MM.1S (cell line): Measurements from ENCODE around the gene SLCO1A2.
"Not testable (repeated sequence)": the region's sequence is repeated elsewhere in the genome, so short reads cannot be mapped to it uniquely, and the experiment has no call there.

ENCODE experiments used
- DNase-seq: peaks from one replicate; pipeline ENCODE4 v3.0.0-alpha.2; 2015
- H2AFZ ChIP-seq: fragments of 300-600 bp; sonication (generic); 2 replicates; pipeline ENCODE4 v1.6.0; 2016; ENCODE audit warnings: antibody characterized with exemption, low read length
- H3F3A ChIP-seq: fragments of 300-600 bp; sonication (generic); 2 replicates; pipeline ENCODE4 v1.6.1; 2016; ENCODE audit warnings: mild to moderate bottlenecking, antibody characterized with exemption, low read length, moderate library complexity, mixed read lengths; ENCODE audit not compliant: insufficient read depth
- H3K27ac ChIP-seq: fragments of 300-600 bp; sonication (generic); 2 replicates; pipeline ENCODE4 v1.5.1; 2016; ENCODE audit warnings: mild to moderate bottlenecking, low read length
- H3K27me3 ChIP-seq: fragments of 300-600 bp; sonication (generic); replicated peaks from 2 replicates; pipeline ENCODE4 v1.6.0; 2016; ENCODE audit warnings: low read length; ENCODE audit not compliant: insufficient read depth
- H3K36me3 ChIP-seq: fragments of 300-600 bp; sonication (generic); replicated peaks from 2 replicates; pipeline ENCODE4 v1.6.1; 2016; ENCODE audit warnings: mild to moderate bottlenecking, low read length, mixed read lengths; ENCODE audit not compliant: insufficient read depth
- H3K4me1 ChIP-seq: fragments of 300-600 bp; sonication (generic); 2 replicates; pipeline ENCODE4 v1.6.1; 2016; ENCODE audit warnings: low read length, mixed read lengths
- H3K4me2 ChIP-seq: fragments of 300-600 bp; sonication (generic); 2 replicates; pipeline ENCODE4 v1.6.0; 2016; ENCODE audit warnings: low read depth, low read length
- H3K4me3 ChIP-seq: fragments of 300-600 bp; sonication (generic); 2 replicates; pipeline ENCODE4 v1.5.1; 2016; ENCODE audit warnings: low read length, mixed read lengths
- H3K79me2 ChIP-seq: fragments of 300-600 bp; sonication (generic); 2 replicates; pipeline ENCODE4 v1.6.1; 2016; ENCODE audit warnings: mixed run types, low read length, mixed read lengths
- H3K9ac ChIP-seq: fragments of 300-600 bp; sonication (generic); 2 replicates; pipeline ENCODE4 v1.6.1; 2016; ENCODE audit warnings: low read length, mixed read lengths
- H3K9me2 ChIP-seq: fragments of 300-600 bp; sonication (generic); replicated peaks from 2 replicates; pipeline ENCODE4 v1.6.1; 2016; ENCODE audit warnings: mild to moderate bottlenecking, low read length, mixed read lengths; ENCODE audit not compliant: insufficient read depth
- H3K9me3 ChIP-seq: fragments of 300-600 bp; sonication (generic); replicated peaks from 2 replicates; pipeline ENCODE4 v1.6.1; 2016; ENCODE audit warnings: mild to moderate bottlenecking, low read length, mixed read lengths; ENCODE audit not compliant: insufficient read depth
- H4K20me1 ChIP-seq: fragments of 300-600 bp; sonication (generic); 2 replicates; pipeline ENCODE4 v1.6.1; 2016; ENCODE audit warnings: mild to moderate bottlenecking, low read length, moderate library complexity, mixed read lengths; ENCODE audit not compliant: insufficient read depth
- EZH2 ChIP-seq: fragments of 300-600 bp; sonication (generic); optimal IDR thresholded peaks from 2 replicates; pipeline ENCODE3; 2017; ENCODE audit warnings: low read depth, mild to moderate bottlenecking, antibody characterized with exemption, low read length, mixed read lengths
- EZH2phosphoT487 ChIP-seq: fragments of 300-600 bp; sonication (generic); IDR thresholded peaks from 2 replicates; pipeline ENCODE4 v1.6.1; 2018; ENCODE audit warnings: antibody characterized with exemption, low read length
- TF ChIP-seq, protein P1 (sequence below): fragments of 300-600 bp; sonication (generic); IDR thresholded peaks from 2 replicates; pipeline ENCODE4 v1.5.1; 2016; ENCODE audit warnings: antibody characterized with exemption, low read length, mixed read lengths

The SLCO1A2 gene, protein sequence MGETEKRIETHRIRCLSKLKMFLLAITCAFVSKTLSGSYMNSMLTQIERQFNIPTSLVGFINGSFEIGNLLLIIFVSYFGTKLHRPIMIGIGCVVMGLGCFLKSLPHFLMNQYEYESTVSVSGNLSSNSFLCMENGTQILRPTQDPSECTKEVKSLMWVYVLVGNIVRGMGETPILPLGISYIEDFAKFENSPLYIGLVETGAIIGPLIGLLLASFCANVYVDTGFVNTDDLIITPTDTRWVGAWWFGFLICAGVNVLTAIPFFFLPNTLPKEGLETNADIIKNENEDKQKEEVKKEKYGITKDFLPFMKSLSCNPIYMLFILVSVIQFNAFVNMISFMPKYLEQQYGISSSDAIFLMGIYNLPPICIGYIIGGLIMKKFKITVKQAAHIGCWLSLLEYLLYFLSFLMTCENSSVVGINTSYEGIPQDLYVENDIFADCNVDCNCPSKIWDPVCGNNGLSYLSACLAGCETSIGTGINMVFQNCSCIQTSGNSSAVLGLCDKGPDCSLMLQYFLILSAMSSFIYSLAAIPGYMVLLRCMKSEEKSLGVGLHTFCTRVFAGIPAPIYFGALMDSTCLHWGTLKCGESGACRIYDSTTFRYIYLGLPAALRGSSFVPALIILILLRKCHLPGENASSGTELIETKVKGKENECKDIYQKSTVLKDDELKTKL

DNA sequence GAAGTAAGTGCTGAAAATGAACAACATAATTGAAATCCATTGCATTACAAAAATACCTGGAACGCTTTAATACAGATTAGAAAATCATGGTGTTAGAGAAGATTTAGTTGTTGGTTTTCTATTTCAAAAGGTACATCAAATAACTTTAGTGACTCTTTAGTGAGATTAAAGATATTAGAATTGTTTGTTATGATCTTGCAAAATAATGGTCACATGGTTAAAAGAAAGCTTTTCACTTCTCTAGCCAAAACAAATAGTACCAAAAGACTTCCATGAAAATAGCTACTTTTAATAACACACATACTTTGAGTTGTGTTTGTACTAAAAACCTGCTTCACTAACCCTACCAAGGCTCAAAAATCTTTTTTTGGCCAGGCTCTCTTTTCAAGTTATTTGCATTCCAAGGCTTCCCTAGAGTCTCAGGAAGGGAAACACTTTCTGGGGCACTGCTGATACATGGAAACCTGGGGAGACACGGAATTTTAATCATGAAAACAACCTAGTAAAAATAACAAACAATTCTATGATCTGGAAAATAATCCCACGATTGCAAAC, at the start of gene SLCO1A2:
SLCO1A2 (minus strand) TSS at position 147 of the 555 bp plus-strand sequence. CDS start 270 bp downstream, outside the sequence.
- Histone ChIP-seq H3K4me3 (no peak within 1 kb of the TSS), H2AFZ (no peak within 1 kb of the TSS), H3K4me1 (no peaks in the 10 kb centered on the region), H3K27ac (no peak within 1 kb of the TSS), H3K79me2 (no peaks in the 10 kb centered on the region), H3K9me3 (no peaks in the 10 kb centered on the region), H3K36me3 (no peaks in the 10 kb centered on the region), H3K4me2 (no peak within 1 kb of the TSS), H3F3A (no peaks in the 10 kb centered on the region), H4K20me1 (no peaks in the 10 kb centered on the region), H3K27me3 (no peaks in the 10 kb centered on the region), H3K9me2 (no peaks in the 10 kb centered on the region), H3K9ac (no peak within 1 kb of the TSS)
- no peak for DNase-seq
- TF ChIP-seq EZH2: no peak
- no peak for TF ChIP-seq EZH2phosphoT487
- TF ChIP-seq, protein P1, sequence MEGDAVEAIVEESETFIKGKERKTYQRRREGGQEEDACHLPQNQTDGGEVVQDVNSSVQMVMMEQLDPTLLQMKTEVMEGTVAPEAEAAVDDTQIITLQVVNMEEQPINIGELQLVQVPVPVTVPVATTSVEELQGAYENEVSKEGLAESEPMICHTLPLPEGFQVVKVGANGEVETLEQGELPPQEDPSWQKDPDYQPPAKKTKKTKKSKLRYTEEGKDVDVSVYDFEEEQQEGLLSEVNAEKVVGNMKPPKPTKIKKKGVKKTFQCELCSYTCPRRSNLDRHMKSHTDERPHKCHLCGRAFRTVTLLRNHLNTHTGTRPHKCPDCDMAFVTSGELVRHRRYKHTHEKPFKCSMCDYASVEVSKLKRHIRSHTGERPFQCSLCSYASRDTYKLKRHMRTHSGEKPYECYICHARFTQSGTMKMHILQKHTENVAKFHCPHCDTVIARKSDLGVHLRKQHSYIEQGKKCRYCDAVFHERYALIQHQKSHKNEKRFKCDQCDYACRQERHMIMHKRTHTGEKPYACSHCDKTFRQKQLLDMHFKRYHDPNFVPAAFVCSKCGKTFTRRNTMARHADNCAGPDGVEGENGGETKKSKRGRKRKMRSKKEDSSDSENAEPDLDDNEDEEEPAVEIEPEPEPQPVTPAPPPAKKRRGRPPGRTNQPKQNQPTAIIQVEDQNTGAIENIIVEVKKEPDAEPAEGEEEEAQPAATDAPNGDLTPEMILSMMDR: no peak

DNA sequence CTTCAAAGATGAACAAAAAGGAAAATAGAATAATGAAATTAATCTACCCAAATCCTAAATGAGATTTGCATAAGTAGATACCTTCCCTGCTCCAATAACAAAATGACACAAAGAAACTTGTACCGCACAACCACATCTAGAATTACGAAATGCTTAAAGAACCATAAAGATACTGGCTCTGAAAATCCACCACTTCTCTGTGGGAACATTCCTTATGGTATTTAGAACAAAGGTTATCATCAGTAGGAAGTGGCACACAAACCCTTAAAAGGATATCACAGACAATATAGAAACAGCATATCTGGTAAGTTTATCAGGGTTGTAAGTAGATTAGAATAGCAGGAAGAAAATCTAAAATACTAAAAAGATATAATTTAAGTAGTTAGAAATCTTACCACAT, 49.5 kb upstream of the SLCO1A2 start:
- Histone ChIP-seq H3K4me3 (no peak overlapping the region), H3K79me2 (no peaks in the 10 kb centered on the region), H3K9me3 (no peaks in the 10 kb centered on the region), H3K27ac (no peak overlapping the region), H2AFZ (no peak overlapping the region), H3K4me1 (no peaks in the 10 kb centered on the region), H3K27me3 (no peaks in the 10 kb centered on the region), H4K20me1 (no peaks in the 10 kb centered on the region), H3F3A (no peaks in the 10 kb centered on the region), H3K9ac (no peak overlapping the region), H3K9me2 (no peaks in the 10 kb centered on the region), H3K4me2 (no peak overlapping the region), H3K36me3 (no peaks in the 10 kb centered on the region)
- TF ChIP-seq, protein P1: no peak
- TF ChIP-seq EZH2phosphoT487 (no peak), EZH2 (no peak)
- no peak for DNase-seq

DNA sequence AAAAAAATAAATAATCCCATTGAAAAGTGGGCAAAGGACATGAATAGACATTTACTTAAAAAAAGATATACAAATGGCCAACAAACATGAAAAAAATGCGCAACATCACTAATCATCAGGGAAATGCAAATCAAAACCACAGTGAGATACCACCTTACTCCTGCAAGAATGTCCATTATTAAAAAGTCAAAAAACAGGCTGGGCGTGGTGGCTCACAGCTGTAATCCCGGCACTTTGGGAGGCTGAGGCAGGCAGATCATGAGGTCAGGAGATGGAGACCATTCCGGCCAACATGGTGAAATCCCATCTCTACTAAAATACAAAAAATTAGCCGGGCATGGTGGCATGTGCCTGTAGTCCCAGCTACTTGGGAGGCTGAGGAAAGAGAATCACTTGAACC, 46.6 kb upstream of the SLCO1A2 start:
- H3K9me2 ChIP-seq, H3K27me3 ChIP-seq, H4K20me1 ChIP-seq: not testable (repeated sequence)

More for the DNA sequence above, 46.6 kb upstream of the SLCO1A2 start:
- H3K9me3 ChIP-seq, H3K9ac ChIP-seq, H3K4me2 ChIP-seq, H3K36me3 ChIP-seq, H3K27ac ChIP-seq, H3K4me1 ChIP-seq, H2AFZ ChIP-seq, H3F3A ChIP-seq, H3K79me2 ChIP-seq, DNase-seq, H3K4me3 ChIP-seq: not testable (repeated sequence)
